ENCODE data around the gene HS3ST3A1.

GRCh38 chr17:13575922-13576419, 25.8 kb downstream of the HS3ST3A1 start:
- TF ChIP-seq EZH2 (IDR thresholded peaks at IDR 0.05; ENCODE audit: insufficient read depth, poor library complexity, severe bottlenecking) = no peak
- TF ChIP-seq EZH2phosphoT487 (IDR thresholded peaks at IDR 0.05; ENCODE audit: insufficient read depth, low read depth) = no peak

Data from GM23248 (cell line).